Measurements from ENCODE around the gene ADAMTS17. TPM values are rescaled to one million over a fixed set of nuclear protein-coding genes. Genes with fewer than 3 reads are reported as not detected.
"Not testable (repeated sequence)": the region's sequence is repeated elsewhere in the genome, so short reads cannot be mapped to it uniquely, and the experiment has no call there.

Gene ADAMTS17
- polyA plus RNA-seq, 3 donors, result 2.2 to 3.1 (median 2.5) TPM

DNA sequence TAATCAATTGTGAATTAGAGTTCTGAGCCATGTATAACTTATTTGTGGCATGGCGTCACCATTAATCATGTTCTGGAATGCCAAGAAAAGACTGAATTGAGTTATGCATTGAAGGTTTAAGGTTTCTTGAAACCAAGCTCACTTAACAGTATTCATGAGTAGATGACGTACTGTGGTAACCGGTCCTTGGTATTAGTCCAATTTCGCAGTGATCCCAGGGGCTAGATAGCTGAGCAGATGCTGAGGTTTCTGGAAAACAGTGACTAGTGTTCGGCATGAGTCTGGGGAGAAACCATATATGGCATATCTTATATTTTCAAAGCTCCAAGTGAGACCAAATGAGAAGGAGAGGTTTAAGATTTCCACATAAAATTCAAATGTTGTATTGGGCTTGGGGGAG is 390.3 kb downstream of the ADAMTS17 start:
- DNase-seq (ENCODE audit: extremely low read depth in 1 of 11, low read depth in 9 of 11, low spot score in 4 of 11), result no peak

DNA sequence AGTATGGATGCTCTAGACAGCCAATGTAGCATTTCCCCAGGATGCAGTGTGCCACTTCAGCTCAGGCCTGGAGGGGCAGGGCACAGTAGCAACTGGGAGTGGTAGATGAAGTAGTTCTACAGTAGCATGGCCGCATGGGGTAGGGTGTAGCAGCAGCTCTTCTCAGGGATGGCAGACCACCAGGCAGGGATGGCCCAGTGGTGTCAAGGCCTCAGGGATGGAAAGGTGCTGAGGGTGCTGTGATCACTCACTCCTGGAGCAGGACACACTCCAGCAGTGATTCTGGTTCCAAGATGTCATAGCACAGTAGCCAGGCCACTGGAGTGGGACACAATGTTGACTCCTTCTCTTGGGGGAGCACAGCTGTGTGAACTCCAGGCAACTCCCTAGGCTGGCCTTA is 397.6 kb downstream of the ADAMTS17 start:
- no peak for DNase-seq (ENCODE audit: extremely low read depth in 1 of 11, low read depth in 9 of 11, low spot score in 4 of 11)

DNA sequence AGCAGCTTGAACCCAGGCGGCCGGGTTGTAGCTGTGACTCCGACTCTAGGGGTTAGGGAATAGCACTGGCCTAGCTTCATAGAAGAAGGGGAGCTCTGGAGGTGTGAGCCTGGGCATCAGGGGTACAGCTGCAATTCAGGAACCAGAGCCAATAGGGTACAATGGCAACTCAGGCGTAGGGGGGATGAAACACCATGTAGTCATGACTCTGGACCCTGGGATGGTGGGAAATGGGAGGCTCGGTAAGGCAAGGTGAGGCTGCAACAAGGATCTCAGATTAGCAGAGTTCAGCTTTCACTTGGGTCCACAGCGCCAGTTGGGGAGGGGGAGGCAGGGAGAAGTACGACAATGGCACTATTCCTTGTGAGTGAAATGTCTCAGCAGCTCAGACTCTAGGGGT is 398.3 kb downstream of the ADAMTS17 start:
- no peak for DNase-seq (ENCODE audit: extremely low read depth in 1 of 11, low read depth in 9 of 11, low spot score in 4 of 11)

DNA sequence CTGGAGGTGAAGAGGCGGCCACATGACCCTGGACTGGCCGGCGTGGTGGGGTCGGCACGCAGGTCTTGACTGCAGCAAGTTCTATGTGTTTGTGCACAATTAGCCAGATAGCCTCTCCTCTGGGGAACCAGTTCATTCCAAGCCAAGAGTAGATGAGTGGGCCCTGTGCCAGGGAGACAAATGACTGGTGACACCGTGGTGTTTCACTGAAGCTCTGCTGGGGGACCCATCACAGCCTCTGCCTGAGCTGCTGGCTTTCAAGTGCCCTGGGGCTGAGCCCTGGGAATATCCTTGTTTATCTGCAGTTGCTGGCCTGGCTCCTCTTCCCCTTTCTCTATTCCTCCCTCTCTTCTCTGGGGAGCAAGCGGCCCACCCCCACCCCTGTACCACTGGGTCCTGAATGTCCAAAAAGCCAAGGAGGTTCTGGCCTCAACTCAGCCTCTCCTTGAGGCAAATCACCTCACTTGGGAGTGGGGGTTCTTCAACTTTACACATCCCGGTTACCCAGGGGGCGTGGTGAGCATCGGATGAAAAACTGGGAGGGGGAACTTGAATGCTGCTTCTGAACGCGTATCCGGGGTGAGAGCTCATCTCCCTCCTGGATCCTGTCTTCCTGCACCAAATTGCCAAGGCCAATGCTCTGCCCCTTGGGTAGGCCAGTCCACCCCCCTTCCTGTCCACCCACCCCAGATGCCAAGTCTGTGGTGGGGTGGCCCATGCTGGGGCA is 408.9 kb downstream of the ADAMTS17 start:
- no peak for DNase-seq (ENCODE audit: extremely low read depth in 1 of 11, low read depth in 9 of 11, low spot score in 4 of 11)

DNA sequence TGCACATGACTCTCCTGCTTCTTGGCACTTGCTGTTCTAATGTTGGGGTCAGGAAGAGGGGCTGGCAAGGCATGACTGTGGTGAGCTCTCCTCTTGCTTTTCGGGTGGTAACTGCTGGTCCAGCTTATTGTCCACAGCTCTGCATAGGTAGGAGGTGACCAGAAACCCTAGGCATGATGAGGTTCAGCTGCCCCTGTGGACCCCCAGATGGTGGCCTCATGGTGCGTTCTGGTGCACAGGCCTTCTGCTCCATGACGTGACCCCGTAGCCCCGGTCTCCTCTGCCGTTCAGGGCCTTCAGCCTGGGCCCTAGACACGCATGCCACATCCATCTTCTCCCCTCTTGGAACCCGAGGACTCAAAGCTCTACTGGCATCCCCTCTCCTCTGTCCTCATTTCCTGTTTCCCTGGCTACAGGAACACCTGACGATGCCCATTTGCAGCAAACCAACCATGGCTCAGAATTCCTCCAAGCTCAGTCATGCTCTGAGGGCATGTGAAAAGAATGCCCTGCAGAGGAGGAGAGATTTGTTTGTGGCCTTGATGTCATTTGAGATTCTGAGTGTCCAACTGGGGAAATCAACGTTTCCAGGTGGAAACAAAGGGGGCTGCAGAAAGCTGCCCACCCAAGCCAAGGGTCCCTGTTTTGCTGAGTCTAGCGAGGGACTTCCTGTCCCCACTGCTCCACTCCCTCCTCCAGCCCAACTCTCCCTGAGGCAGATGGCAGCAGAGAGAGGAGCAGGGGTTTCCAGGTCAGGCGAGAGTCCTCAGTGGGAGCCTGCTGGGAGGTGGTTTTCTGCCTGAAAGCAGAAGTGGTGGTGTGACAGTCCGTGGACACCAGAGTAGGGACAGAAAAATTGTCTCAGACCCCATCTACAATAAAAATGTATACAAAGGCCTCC is 409.8 kb downstream of the ADAMTS17 start:
- peak in 1 of 11 donors; percentile 23 for DNase-seq (ENCODE audit: extremely low read depth in 1 of 11, low read depth in 9 of 11, low spot score in 4 of 11)

DNA sequence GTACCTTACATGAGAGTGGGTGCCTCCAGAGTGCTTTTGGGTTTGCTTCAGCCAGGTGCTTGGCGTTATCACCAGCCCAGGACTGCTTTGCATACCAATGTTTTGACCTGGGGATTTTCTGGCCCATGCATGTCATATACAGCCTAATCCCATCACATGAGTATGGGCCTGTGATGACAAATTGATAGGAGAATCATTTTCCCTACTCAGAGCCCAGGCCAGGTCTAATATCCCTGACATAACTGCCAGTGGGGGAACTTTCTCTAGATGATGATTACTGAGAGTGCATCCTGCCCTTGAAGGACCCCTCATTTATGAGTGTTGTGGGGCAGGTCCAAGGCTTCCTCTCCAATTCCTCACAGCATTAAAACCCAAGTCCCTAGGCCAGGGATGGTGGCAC is 411.1 kb downstream of the ADAMTS17 start:
- DNase-seq (ENCODE audit: extremely low read depth in 1 of 11, low read depth in 9 of 11, low spot score in 4 of 11), result no peak

DNA sequence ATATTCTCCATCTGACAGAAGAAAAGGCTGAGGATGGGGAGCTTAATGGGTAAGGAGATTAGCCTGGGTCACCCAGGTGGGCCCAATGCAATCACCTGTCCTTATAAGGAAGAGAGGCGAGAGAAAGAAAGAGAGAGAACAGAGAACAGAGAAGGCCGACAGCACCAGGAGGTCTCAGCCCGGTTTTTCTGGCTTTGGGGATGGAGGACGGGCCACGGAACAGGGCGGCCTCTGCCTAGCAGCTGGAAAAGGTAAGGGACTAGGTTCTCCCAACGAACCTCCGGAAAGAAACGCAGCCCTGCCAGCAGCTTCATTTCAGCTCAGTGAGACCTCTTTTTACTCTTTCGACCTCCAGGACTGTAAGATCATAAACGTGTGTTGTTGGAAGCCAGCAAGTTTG is 412.5 kb downstream of the ADAMTS17 start:
- DNase-seq (ENCODE audit: extremely low read depth in 1 of 11, low read depth in 9 of 11, low spot score in 4 of 11), result no peak

DNA sequence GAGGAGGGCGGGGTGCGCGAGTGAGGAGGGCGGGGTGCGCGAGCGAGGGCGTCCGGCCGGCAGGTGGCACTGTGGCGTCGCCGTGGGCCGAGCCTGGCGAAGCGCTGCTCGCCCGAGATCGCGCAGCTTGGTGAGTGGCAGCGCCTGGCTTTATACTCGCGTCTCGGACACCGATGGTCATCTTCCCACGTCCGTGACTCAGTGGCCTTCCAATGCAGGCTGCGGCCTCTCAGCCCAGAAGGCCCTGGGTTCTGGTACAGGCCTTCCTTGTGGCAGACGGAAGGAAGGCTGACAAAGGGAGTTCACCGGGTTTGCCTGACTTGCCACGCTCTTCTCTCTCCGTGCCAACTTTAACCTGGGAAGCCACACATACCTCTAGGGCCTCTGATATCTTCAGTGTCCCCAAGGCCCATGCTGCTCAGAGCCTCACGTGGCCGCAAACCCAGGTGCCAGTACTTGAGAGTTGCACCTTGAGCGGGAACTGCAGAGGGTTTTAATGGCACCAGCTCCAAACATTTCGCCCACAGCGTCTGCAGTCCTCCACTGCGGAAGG is 413.3 kb downstream of the ADAMTS17 start:
- peak in 6 of 11 donors; percentile 45 to 74 (median 56) for DNase-seq (ENCODE audit: extremely low read depth in 1 of 11, low read depth in 9 of 11, low spot score in 4 of 11)

DNA sequence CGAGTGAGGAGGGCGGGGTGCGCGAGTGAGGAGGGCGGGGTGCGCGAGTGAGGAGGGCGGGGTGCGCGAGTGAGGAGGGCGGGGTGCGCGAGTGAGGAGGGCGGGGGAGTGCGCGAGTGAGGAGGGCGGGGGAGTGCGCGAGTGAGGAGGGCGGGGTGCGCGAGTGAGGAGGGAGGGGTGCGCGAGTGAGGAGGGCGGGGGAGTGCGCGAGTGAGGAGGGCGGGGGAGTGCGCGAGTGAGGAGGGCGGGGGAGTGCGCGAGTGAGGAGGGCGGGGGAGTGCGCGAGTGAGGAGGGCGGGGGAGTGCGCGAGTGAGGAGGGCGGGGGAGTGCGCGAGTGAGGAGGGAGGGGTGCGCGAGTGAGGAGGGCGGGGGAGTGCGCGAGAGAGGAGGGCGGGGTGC is 415.2 kb downstream of the ADAMTS17 start:
- not testable (repeated sequence) for DNase-seq (ENCODE audit: extremely low read depth in 1 of 11, low read depth in 9 of 11, low spot score in 4 of 11)

DNA sequence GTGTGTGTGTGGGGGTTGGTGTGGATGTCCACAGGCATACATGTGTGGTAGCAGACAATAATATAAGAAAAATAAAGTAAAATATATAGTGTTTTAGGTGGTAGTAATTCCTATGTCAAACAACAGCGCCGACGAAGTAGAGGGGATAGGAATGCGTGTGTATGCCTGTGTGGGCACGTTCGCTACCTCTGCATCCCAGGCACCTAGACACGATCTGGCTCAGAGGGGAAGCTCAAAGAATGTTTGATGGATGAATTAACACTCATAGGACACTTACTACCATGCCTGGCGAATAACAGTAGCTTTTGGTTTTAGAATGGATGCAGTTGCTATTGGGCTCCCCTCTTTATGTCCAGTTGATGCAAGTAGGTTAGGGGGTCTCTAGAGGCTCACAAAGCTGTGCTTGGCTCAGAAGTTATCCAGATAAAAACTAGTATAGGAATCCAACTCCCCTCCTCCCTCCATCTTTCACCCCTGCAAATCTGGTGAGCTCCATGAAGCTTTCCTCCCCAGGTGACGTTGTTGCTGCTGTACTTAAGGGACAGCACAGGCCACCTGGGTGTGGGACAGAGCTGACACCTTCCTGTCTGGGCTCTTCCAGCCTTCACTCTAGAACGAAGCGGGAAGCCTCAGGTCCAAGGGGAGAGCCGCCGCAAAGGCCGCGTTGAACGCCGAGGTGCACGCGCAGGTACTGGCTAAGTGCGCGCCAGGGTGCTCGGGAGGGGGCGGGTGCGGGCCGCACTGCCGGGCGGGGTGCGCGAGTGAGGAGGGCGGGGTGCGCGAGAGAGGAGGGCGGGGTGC is 415.9 kb downstream of the ADAMTS17 start:
- peak in 2 of 11 donors; percentile 19 to 30 for DNase-seq (ENCODE audit: extremely low read depth in 1 of 11, low read depth in 9 of 11, low spot score in 4 of 11)

DNA sequence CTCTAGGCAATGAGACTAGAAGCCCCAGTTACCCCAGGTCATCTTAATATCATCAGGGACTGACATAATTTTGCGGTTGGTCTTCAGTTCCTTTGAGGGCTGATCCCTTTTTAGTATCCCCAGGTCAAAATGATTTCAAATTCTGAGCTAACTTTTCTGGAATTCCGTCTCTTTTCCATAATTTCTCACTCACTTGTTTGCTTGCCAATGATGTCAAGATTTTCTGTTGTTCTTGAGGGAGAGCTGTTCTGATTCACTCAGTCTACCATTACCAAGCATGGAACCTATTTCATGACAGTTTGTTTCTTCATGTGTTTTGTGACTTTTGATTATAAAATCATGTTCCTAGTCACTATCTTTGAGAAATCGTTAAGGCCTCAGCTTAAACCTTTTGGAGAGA is 418.1 kb downstream of the ADAMTS17 start:
- no peak for DNase-seq (ENCODE audit: extremely low read depth in 1 of 11, low read depth in 9 of 11, low spot score in 4 of 11)

Other genes starting within 250 kb of the ADAMTS17 start
- under 1 TPM in 2 of 3 donors, not detected in 1; 0.03 to 0.26 TPM for gene CERS3, start 187.0 kb upstream of the ADAMTS17 start, polyA plus RNA-seq (ENCODE audit: insufficient read length in 3 of 3)